ENCODE measurements around the gene SRRM4.

- TF ChIP-seq, protein P1, sequence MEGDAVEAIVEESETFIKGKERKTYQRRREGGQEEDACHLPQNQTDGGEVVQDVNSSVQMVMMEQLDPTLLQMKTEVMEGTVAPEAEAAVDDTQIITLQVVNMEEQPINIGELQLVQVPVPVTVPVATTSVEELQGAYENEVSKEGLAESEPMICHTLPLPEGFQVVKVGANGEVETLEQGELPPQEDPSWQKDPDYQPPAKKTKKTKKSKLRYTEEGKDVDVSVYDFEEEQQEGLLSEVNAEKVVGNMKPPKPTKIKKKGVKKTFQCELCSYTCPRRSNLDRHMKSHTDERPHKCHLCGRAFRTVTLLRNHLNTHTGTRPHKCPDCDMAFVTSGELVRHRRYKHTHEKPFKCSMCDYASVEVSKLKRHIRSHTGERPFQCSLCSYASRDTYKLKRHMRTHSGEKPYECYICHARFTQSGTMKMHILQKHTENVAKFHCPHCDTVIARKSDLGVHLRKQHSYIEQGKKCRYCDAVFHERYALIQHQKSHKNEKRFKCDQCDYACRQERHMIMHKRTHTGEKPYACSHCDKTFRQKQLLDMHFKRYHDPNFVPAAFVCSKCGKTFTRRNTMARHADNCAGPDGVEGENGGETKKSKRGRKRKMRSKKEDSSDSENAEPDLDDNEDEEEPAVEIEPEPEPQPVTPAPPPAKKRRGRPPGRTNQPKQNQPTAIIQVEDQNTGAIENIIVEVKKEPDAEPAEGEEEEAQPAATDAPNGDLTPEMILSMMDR (IDR thresholded peaks at IDR 0.05; ENCODE audit: poor library complexity, severe bottlenecking), result no peak
- TF ChIP-seq EP300 (conservative IDR thresholded peaks at IDR 0.05; ENCODE audit: poor library complexity, severe bottlenecking) (no peak), EZH2 (IDR thresholded peaks at IDR 0.05; ENCODE audit: borderline replicate concordance, insufficient read depth, low read length, poor library complexity, severe bottlenecking) (no peak), TAF1 (IDR thresholded peaks at IDR 0.05; ENCODE audit: low read depth) (no peak)
These were observed 177.1 kb downstream of the SRRM4 start for GRCh38 chr12:119158402-119158801.
